Neural crest cell (in vitro differentiated cells): ENCODE measurements around the gene CSN2. TPM values are rescaled to one million over a fixed set of nuclear protein-coding genes. Genes with fewer than 3 reads are reported as not detected.
"Not testable (repeated sequence)": the region's sequence is repeated elsewhere in the genome, so short reads cannot be mapped to it uniquely, and the experiment has no call there.

Experiments used
- DNase-seq: peaks from one replicate; pipeline ENCODE4 v3.0.0; 2021; ENCODE audit warnings: low read depth, mixed read lengths, low spot score
- H3K27ac Mint-ChIP-seq: one replicate; pipeline ENCODE4 v1.8.0; 2021; ENCODE audit warnings: mild to moderate bottlenecking, mixed read lengths; ENCODE audit not compliant: unreplicated experiment
- H3K27me3 Mint-ChIP-seq: 2 replicates; pipeline ENCODE4 v1.8.0; 2021; ENCODE audit warnings: low read depth, mild to moderate bottlenecking, mixed read lengths
- H3K36me3 Mint-ChIP-seq: 2 replicates; pipeline ENCODE4 v1.8.0; 2021; ENCODE audit warnings: low read depth, mild to moderate bottlenecking, mixed read lengths
- H3K4me1 Mint-ChIP-seq: 2 replicates; pipeline ENCODE4 v1.8.0; 2021; ENCODE audit warnings: mixed read lengths
- H3K4me3 Mint-ChIP-seq: one replicate; pipeline ENCODE4 v1.8.0; 2021; ENCODE audit warnings: mild to moderate bottlenecking, mixed read lengths
- H3K9me3 Mint-ChIP-seq: 2 replicates; pipeline ENCODE4 v1.8.0; 2021; ENCODE audit warnings: mixed read lengths
- total RNA-seq: library from RNA; stranded (reverse); gene quantifications from 2 replicates; pipeline ENCODE4 v1.2.1, GENCODE V29; 2021
- TF ChIP-seq, protein P1 (sequence below): fragments of 200-600 bp; sonication (generic); conservative IDR thresholded peaks from 2 replicates; pipeline ENCODE4 v1.5.0; 2021; ENCODE audit warnings: antibody characterized with exemption, mild to moderate bottlenecking

Gene CSN2
- total RNA-seq, 1 donor from 2014 or later: not detected

DNA sequence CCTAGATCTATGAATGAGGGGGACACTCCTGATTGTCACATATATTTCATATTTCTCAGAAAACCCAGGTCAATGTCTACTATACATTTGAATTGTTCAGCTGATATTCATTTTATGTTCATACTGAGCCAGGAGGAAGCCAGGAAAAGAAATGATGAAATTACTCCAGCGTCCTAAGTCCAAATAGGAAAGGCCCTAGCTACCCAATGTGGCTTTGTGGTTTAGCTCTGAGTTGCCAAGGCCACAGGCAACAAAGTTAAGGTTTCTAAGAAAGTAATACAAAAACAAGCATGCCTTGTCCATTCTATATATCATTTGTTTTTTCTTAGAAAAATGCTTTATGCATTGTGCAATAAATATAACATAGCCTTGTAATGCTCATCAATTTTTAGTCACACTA is 4.5 kb upstream of the CSN2 start:
- DNase-seq: no peak
- Mint-ChIP-seq H3K27ac (no peak overlapping the region), H3K27me3 (peaks cover 5% of the 10 kb centered on the region), H3K9me3 (no peaks in the 10 kb centered on the region), H3K4me3 (no peak overlapping the region), H3K36me3 (no peaks in the 10 kb centered on the region), H3K4me1 (no peaks in the 10 kb centered on the region)
- TF ChIP-seq, protein P1, sequence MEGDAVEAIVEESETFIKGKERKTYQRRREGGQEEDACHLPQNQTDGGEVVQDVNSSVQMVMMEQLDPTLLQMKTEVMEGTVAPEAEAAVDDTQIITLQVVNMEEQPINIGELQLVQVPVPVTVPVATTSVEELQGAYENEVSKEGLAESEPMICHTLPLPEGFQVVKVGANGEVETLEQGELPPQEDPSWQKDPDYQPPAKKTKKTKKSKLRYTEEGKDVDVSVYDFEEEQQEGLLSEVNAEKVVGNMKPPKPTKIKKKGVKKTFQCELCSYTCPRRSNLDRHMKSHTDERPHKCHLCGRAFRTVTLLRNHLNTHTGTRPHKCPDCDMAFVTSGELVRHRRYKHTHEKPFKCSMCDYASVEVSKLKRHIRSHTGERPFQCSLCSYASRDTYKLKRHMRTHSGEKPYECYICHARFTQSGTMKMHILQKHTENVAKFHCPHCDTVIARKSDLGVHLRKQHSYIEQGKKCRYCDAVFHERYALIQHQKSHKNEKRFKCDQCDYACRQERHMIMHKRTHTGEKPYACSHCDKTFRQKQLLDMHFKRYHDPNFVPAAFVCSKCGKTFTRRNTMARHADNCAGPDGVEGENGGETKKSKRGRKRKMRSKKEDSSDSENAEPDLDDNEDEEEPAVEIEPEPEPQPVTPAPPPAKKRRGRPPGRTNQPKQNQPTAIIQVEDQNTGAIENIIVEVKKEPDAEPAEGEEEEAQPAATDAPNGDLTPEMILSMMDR: no peak

DNA sequence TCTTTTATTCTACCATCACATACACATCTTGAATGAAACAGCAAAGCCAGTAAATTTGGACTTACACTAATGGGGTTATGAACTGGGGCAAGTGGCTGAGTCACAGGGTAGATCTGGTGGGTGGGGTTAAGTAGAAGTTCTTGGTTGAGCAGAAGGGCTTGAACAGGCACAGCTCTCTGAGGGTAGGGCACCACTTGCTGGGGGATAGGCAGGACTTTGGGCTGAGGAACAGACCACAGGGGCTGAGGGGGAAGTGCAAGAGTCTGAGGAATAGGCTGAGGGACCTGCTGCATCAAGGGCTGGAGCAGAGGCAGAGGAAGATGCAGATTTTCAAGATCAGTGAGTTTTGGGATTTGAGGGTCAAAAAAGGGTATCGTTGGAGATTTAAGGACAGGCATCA is 8.3 kb downstream of the CSN2 start:
- DNase-seq: no peak
- H3K36me3 Mint-ChIP-seq: no peaks in the 10 kb centered on the region
- TF ChIP-seq, protein P1: no peak
- no peaks in the 10 kb centered on the region for H3K4me1 Mint-ChIP-seq
- no peaks in the 10 kb centered on the region for H3K9me3 Mint-ChIP-seq
- no peaks in the 10 kb centered on the region for H3K27me3 Mint-ChIP-seq
- H3K27ac Mint-ChIP-seq: no peak overlapping the region
- no peak overlapping the region for H3K4me3 Mint-ChIP-seq

DNA sequence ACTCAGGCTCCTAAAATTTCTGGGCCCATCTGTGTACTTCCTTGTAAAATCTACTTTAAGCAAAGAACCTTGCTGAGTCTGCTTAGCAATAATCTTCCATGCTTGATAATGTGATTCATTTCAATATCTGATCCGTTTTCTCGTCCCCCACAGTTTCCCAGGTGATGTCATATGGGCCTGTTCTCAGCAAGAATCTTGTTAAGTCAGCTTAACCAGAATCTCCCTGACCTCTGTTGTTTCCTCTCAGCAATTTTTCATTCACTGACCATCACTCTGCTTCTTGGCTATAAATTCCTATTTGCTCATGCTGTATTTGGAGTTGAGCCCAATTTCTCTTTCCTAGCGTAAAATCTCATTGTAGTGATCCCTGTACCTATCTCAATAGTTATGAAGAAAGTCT is 13.9 kb downstream of the CSN2 start:
- H3K4me3 Mint-ChIP-seq: no peak overlapping the region
- H3K9me3 Mint-ChIP-seq: no peaks in the 10 kb centered on the region
- no peak overlapping the region for H3K27ac Mint-ChIP-seq
- no peaks in the 10 kb centered on the region for H3K4me1 Mint-ChIP-seq
- no peaks in the 10 kb centered on the region for H3K36me3 Mint-ChIP-seq
- DNase-seq: no peak
- no peaks in the 10 kb centered on the region for H3K27me3 Mint-ChIP-seq
- TF ChIP-seq, protein P1: no peak

DNA sequence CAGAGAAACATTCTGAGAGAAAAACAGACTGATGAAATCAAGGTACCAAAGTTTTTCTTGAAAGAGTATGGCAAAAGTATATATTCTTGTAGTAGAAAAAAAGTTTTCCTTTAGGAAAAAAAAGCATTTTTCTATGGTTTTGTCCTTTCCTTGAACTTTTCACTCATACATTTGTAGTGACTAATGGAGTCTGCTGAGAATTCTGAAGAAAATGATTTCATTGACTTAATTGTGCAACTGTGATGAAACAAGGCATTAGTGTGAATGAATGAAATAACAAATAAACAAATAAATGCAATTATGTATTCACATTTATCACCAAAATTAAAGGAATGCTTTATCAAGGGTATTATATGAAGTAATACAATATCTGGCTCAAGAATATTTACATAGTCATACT is 29.0 kb downstream of the CSN2 start:
- TF ChIP-seq, protein P1: no peak
- Mint-ChIP-seq H3K4me1 (peaks cover 5% of the 10 kb centered on the region), H3K4me3 (no peak overlapping the region), H3K9me3 (no peaks in the 10 kb centered on the region), H3K27me3 (no peaks in the 10 kb centered on the region), H3K36me3 (no peaks in the 10 kb centered on the region), H3K27ac (no peak overlapping the region)
- DNase-seq: no peak

DNA sequence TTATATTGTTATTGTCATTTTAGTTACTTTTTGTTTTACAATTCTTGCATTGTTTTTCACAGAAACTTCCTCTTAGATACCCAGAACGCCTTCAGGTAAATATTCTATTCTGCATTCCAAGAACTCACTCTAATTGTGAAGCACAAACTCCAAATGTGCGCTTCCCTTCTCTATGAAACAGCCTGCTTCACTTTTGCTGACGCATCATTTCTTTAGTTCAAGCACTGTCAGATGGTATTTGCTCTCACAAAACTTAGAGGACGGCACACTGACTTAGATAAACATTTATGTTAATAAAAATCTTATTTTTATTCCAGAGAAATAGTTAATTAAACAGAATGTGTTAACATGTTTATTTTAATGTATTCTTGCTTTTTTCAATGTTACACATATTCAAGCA is 31.4 kb downstream of the CSN2 start:
- H3K27ac Mint-ChIP-seq: no peak overlapping the region
- TF ChIP-seq, protein P1: no peak
- no peaks in the 10 kb centered on the region for H3K27me3 Mint-ChIP-seq
- no peak overlapping the region for H3K4me3 Mint-ChIP-seq
- H3K9me3 Mint-ChIP-seq: no peaks in the 10 kb centered on the region
- no peak for DNase-seq
- H3K36me3 Mint-ChIP-seq: no peaks in the 10 kb centered on the region
- peaks cover 5% of the 10 kb centered on the region for H3K4me1 Mint-ChIP-seq

DNA sequence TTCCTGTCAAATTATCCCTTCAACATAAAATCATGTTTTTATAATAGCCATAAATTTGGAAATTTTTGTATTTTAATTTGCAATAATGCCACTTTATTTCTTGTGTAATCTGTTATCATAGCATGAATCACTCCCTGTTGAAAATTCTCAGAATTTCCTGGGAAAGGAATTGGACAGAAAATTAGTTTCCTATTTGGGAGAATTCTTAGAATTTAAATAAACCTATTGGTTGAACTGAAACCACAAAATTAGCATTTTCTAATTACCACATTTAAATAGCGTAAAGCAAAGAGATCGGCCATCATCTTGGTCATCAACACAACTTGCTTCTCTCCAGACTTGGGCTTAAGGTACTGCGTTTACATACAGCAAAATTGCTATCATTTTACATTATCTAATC is 34.8 kb downstream of the CSN2 start, which contains the start of gene CSN1S1:
CSN1S1 (plus strand) TSS at position 301 of the 400 bp plus-strand sequence. CDS start 1,488 bp downstream, outside the sequence.
- Mint-ChIP-seq H3K4me1 (peaks cover 5% of the 10 kb centered on the region), H3K27me3 (no peaks in the 10 kb centered on the region), H3K9me3 (peaks cover 1% of the 10 kb centered on the region), H3K36me3 (no peaks in the 10 kb centered on the region), H3K27ac (no peak within 1 kb of the TSS), H3K4me3 (no peak within 1 kb of the TSS)
- TF ChIP-seq, protein P1: no peak
- no peak for DNase-seq

DNA sequence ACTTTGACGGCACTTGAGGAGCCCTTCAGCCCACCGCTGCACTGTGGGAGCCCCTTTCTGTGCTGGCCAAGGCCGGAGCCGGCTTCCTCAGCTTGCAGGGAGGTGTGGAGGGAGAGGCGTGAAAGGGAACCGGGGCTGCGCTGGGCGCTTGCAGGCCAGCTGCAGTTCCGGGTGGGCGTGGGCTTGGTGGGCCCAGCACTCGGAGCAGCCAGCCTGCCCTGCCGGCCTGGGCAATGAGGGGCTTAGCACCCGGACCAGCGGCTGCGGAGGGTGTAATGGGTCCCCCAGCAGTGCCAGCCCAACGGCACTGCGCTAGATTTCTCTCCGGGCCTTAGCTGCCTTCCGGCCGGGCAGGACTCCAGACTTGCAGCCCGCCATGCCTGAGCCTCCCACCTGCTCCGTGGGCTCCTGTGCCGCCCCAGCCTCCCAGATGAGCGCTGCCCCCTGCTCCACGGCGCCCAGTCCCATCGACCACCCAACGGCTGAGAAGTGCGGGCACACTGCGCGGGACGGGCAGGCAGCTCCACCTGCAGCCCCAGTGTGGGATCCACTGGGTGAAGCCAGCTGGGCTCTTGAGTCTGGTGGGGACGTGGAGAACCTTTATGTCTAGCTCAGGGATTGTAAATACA is 41.6 kb downstream of the CSN2 start:
- H3K36me3 Mint-ChIP-seq, DNase-seq, H3K27ac Mint-ChIP-seq, H3K9me3 Mint-ChIP-seq, H3K27me3 Mint-ChIP-seq, H3K4me3 Mint-ChIP-seq, H3K4me1 Mint-ChIP-seq: not testable (repeated sequence)
